ENCODE measurements around the gene C22orf39.
A peak's percentile ranks its signal among the peaks of the same experiment; 100 is the strongest.

C22orf39 gene, protein sequence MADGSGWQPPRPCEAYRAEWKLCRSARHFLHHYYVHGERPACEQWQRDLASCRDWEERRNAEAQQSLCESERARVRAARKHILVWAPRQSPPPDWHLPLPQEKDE

DNA sequence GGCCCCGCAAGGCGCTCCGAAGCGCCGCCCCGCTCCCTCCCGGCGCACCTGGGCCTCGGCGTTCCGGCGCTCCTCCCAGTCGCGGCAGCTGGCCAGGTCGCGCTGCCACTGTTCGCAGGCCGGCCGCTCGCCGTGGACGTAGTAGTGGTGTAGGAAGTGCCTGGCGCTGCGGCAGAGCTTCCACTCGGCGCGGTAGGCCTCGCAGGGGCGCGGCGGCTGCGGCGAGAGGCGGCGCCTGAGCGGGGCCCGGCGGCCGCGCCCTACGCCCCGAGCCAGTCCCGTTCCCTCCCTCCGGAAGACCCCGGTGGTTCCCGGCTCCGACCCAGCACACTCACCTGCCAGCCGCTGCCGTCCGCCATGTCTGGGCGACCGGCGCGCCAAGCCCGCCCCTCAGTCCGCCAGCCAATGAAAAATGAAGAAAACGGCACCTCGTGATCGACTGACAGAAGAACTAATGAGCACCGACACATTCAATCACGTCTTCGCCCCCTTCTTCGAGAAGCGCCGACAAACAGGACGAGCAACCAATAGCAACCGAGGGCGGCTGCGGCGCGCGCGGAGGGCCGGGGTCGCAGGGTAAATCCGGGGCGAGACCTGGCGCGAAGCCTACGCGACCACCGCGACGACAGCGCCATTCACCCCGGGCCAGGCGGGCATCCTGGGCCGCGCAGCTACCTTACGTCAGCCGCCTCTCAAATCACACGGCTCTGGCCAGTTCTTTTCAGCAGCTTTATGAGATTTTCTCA is at the start of gene C22orf39:
TSS of gene C22orf39 (minus strand) at position 382 of the 746 bp plus-strand sequence. CDS start at position 359, 23 bp downstream.
- peak; percentile 79 for DNase-seq (ENCODE audit: low read depth)

DNA sequence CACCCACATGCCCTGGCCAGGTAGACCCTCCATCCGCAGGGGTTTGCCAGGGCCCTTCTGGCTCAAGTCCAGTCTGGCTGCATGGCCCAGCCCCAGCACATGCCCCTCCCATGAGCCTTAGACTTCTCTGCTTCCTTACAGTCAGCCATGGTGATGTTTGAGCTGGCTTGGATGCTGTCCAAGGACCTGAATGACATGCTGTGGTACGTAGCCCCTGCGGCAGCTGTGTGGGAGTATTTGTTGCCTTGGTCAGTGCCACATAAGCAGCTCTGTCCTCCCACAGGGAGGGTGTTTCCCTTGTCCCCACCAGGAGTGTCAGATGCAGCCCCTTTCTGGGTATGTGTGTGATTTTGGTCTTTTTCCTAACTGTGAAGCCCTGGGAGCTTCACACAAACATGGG is 49.7 kb upstream of the C22orf39 start:
- no peak for DNase-seq (ENCODE audit: low read depth)

DNA sequence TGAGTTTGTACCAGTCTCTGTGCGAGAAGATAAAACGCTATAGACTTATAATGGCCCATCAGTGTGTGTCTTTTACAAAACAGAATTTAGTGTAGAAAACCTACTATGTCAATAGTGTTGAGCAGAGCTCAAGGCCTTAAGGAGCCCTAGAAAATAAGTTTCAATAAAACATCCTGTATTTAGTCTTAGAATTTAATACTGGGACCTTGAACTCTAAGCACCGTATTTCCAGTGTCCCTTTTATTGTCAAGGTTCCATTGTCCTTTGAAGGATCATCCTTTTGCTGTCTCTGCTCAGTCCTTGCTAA is 48.8 kb upstream of the C22orf39 start:
- DNase-seq (ENCODE audit: low read depth) = no peak

DNA sequence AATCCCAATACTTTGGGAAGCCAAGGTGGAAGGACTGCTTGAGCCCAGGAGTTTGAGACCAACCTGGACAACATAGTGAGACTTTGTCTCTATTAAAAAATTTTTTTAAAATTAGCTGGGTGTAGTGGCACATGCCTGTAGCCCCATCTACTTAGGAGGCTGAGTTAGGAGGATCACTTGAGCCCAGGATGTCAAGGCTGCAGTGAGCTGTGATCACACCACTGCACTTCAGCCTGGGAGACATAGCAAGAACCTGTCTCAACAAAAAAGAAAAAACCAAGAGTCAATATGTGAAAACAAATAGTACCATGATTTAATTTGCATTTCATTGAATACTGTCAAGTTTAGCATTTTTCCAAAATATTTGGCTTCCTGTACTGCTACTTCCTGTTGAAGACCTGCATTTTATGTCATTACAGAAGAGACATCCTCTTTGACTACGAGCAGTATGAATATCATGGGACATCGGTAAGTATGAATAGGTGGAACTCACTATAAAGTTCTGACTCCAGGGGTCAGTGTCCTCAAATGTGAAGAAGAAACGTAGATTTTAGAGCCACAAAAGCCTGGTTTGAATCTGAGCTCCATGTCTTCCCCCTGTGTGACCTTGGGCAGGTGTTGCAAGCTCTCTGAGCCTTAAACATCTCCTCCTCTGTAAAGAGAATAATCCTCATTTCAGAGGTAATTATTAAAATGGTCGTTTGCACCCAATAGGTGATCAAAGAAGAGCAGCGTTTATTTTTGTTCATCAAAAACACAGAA is 48.2 kb upstream of the C22orf39 start:
- DNase-seq (ENCODE audit: low read depth) = no peak

DNA sequence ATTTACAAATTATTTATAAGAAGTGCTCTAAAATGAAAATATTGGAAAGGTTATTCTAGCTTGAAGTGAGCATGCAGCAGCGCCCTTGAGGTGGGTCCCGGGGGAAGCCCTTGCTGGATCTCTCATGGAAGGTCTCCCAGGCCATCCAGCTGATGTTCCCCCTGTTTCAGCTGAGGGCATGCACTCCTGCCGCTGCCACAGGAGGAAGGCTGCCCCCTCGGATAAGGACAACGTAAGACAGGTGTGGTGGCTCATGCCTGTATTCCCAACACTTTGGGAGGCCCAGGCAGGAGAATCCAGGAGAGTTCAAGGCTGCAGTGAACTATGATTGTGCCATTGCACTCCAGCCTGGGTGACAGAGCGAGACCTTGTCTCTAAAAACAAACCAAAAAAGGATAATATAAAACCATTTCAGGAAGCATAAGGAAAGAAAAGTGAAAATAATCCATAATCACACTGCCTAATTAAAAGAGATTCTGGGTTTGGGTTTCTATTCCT is 47.2 kb upstream of the C22orf39 start:
- no peak for DNase-seq (ENCODE audit: low read depth)

DNA sequence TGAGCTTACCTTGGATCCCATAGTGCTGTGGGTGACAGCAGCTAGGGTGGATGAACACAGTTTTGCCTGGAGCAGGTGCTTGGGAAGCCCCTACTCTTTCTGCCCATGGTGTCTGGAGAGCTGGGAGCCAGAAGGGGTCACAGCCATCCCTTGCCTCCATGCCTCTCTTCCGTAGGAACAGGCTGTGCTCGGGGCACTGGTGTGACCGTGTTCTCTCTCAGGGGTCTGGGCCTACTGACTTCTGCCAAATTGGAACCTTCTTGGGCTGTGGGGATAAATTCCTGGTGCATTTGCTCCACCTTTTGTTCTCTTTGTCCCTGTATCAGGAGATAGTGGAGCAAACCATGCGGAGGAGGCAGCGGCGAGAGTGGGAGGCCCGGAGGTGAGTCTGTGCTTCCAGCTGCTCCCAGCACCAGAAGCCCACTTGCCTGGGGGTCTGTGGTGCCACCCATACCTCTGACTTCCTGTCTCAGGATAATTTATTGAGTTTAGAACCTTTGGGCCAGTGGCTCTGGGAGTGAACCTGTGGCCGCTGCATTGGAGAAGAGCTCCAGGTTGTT is 46.6 kb upstream of the C22orf39 start:
- no peak for DNase-seq (ENCODE audit: low read depth)

DNA sequence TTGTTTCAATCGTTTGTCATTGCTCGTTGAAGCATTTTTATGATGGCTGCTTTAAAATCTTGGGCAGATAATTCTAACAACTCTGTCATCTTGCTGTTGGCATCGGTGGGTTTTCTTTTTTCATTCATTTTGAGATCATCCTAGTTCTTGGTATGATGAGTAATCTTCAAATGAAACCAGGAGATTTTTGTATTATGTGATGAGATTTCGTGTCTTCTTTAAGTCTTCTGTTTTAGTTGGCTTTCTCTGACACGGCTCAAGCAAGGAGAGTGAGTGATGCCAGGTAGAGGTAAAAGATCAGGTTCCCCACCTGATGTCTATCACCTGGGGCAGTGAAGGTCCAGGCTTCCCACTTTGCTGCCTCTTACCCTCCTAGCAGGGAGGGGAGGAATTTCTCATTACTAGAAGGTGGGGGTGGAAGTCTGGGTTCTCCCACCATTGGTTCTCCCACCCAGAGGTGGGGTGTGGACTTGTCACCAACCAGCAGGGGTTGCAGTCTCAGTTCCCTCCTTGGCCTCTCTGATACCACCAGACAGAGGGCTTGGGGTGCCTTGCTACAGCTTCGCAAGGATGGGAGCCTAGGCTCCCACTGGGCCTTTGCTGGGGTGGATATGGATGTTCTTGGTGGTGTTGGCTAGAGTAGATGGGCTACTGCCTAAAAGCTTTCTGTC is 45.1 kb upstream of the C22orf39 start:
- DNase-seq (ENCODE audit: low read depth) = no peak

DNA sequence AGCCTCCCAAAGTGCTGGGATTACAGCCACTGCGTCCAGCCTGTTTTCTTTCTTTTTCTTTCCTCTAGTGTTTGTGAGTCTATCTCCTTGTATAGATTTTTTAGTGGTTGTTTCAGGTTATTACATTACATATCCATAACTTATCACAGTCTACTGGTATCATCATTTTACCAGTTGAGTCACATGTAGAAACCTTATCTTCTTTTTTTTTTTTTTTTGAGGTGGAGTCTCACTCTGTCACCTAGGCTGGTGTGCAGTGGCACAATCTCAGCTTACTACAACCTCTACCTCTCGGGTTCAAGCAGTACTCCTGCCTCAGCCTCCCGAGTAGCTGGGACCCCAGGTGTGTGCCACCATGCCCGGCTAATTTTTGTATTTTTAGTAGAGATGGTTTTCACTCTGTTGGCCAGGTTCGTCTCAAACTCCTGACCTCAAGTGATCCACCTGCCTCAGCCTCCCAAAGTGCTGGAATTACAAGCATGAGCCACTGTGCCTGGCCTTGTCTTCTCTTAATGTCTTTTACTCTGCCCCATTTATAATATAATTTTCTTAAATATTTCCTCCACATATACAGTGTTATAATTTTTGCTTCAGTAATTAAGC is 43.2 kb upstream of the C22orf39 start:
- no peak for DNase-seq (ENCODE audit: low read depth)

DNA sequence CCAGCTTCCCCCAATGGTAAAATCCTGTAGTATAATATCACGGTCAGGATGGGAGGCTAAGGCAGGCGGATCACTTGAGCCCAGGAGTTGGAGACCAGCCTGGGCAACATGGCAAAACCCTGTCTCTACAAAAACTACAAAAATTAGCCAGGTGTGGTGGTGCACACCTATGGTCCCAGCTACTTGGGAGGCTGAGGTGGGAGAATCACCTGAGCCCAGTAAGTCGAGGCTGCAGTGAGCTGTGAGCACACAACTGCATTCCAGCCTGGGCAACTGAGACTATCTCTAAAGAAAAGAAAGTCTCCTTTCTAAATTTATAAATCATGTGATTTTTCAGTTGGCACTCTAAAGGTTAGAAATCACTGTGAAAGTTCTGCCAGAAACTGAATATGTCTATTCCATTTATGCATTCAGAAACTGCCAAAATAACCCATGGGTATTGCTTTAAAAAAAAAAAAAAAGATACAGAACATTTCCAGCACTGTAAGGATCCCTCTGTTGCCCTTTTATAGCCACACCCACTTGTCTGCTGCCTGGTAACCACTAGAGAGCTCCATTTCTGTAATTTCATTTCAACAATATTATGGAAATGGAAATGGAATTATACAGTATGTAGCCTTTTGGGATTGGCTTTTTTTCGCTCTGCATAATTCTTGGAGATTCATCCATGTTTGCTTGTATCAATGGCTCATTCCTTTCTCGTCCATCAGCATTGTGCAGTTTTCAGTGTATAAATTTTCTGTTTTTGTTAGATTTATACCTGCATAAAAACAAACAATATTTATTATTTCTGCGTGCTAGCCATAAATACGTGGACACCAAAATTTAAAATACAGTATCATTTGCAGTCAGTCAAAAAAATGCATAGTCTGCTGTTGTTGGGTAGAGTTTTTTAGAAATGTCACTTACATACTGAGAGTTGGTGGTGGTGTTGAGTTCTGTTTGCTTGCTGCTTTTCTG is 41.7 kb upstream of the C22orf39 start:
- no peak for DNase-seq (ENCODE audit: low read depth)

DNA sequence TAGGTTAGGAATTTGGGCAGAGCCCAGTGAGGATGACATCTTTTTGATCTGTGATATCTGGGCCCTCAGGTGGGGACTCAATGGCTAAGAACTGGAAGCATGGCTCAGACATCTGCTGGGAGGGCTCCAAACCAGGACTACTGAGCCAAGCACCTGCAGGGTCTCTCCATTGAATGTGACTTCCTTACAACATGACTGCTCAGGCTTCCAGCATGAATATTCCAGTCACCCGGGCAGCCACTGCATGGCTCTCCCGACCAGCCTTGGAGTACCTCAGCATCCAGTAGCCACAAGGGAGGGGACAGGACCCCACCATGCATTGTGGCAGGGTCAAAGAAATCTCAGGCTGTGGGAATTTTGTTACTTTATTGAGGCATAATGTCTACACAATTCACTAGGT is 40.8 kb upstream of the C22orf39 start:
- no peak for DNase-seq (ENCODE audit: low read depth)

DNA sequence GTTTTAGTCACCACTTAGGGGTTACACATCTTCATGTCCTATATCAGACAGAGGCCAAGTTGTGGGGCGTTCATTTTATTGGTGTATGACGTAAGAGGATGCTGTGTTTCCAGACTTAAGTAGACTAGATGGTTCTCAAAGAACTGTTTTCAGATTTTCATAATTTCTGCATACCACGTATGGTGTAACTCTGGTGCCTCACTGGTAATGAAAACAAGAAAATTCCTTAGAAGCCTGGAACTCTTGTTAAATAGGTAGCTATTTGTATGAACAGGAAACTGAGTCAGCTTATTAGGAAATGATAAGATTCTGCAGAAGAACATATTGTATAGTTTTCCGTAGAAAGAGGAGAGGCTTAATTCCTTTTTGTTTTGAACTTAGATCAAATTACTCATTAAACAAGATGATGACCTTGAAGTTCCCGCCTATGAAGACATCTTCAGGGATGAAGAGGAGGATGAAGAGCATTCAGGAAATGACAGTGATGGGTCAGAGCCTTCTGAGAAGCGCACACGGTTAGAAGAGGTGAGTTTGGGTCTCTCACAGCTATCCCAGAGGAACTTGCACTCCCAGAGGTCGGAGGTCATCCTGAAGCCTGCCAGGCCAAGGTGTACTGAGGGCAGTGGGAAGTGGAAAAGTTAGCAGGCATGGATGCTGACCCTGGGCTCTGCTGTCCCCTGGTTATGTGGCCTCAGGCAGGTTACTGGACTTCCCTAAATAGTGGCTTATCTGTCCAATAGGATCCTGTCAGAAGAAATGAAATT is 36.2 kb upstream of the C22orf39 start:
- DNase-seq (ENCODE audit: low read depth) = no peak

DNA sequence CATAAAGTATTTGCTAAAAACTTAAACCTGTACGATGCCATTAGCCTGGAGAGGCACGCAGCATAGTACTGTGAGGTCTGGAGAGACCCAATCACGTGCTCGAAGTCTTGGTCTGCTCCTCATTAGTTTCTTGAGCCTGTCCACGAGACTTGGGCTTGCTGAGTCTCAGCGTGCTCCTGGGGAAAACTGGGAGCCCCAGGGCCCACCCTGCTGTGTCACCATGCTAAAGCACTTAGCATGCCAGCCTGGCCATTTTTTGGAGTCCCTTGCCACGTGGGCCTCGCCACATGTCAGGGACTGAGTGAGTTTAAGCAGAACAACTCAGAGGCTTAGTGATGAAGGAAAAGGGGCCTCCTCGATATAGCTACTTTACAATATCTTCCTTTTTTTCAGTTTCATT is 34.8 kb upstream of the C22orf39 start:
- no peak for DNase-seq (ENCODE audit: low read depth)

DNA sequence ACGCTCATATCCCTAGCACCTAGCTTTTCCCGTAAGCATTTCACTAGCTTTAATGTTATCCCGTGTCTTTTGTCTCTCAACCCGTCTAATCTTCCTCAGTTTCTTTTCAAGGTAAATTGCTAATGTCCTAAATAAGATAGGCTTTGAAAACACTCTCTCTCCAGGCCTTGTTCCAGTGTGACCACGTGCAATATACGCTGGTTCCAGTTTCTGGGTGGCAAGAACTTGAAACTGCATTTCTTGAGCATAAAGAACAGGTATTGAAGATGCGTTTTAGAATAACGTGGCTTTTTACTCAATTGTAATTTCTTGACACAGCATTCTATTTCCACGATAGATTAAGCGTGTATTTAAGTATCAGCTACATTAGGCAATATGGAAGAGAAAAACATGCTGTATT is 33.3 kb upstream of the C22orf39 start:
- no peak for DNase-seq (ENCODE audit: low read depth)

DNA sequence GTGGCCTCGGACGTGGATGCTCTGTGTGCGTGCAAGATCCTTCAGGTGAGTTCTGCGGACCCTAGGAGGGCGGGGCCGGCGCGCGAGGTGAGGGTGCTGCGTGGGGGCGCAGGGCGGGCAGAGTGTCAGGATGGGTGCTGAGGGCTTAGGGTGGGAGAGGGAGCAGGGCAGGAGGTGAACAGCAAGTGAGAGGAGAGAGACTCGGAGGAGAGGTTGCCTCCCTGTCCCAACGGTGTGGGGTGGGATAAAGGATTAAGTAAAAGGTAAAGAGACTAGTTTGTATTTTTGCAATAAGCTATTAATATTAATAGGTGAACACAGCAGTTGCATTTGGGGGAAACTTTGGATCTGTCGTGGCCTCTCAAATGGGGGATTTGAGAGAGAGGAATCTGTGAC is 32.7 kb upstream of the C22orf39 start:
- DNase-seq (ENCODE audit: low read depth) = no peak

DNA sequence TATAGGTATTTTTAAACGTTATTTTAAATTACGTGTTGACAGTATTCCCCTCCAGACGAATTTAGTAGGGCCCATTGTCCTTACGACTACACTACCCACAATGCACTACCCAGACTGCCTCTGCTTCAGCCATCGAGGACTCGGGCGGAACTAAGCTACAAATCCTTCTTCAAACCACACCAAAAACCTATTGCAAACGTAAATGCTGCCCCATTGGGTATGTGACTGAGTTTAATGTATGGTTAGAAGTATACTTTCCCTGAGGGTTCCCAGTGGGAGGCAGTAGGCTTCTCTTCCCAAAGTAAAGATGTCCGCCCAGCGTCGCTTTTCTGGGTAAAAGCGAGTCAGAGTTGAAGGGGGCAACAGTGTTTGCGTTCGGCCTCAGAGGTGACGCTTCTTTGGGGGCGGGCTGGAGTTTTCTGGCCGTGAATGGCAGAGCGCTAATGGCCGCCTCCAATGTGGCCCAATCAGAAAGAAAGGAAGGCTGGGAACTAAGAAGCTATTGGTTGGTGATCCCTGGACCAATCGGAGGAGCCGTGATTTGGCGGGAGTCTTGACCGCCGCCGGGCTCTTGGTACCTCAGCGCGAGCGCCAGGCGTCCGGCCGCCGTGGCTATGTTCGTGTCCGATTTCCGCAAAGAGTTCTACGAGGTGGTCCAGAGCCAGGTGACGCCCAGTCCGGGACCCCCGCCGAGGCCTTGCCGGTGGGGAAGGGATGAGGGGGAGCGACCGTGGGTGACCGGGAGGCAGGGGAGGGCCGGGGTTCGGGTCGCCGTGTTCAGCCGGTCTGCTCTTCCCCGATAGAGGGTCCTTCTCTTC is 32.1 kb upstream of the C22orf39 start, which contains the start of gene CDC45:
TSS of gene CDC45 (plus strand) at position 566 of the 818 bp plus-strand sequence. CDS start at position 615, 49 bp downstream.
- DNase-seq (ENCODE audit: low read depth) = peak; percentile 87

DNA sequence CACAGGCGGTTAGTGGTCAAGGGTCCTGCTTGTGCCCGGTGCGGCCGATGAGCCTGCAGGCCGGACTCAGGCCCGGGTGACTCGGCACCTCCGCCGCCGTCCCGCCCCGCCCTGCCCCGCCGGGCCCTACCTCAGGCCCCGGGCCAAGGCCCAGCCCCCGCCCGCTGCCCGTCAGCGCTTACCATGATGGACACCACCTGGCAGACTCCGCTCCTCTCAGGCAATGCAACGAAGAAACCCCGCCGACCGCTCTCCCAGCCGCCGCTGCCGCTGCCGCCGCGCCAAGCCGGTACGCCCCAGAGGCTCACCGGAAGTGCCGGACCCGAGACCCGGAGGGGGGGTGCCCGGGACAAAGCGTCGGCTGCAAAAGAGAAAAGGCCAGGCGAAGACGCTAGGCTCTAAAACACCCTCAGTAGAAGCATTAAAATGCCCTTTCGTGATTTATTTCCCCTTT is 31.4 kb upstream of the C22orf39 start, which contains the start of gene UFD1:
TSS of gene UFD1 (minus strand) at position 293 of the 454 bp plus-strand sequence. CDS start at position 185, 108 bp downstream.
- peak; percentile 51 for DNase-seq (ENCODE audit: low read depth)

DNA sequence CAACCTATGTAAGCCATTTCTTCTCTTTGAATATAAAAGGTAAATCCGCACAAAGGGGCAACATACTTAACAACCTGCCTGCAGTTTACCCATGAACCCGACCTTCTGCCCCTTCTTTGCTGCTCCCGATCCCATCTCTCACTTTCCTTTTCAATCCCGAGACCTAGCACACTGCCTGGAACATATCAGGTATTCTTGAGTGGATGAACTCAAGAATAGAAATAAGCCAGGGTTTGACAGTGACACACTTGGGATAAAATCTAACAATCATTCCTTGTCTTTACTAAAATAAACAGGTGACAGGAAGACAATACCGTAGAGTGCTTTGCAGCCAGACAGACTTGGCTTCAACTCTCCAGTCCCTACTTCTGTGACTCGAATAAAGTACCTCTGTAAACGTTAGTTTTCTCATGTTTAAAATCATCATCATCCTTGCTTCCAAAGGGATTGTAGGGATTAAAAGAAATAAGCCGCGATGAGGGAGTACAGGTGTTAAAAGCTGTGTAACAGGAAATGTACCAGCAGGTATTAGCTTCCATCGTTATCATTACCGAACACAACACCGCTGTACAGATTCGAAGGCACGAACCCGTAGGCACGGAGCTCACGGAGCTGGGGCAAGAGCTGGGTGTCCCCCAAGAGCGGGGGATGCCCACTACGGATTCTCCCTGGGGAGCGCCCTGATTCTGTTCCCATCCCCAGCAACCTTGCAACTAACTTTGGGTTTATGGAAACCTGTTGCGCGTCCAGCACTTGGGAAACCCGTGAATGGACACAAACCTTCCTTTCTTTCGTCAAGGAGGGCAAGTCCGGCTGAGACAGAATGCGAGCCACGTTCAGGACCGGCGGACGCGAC is 30.8 kb upstream of the C22orf39 start:
- DNase-seq (ENCODE audit: low read depth) = no peak
